GM10248 (cell line): Measurements from ENCODE around the gene MPEG1.

Experiments
- CTCF ChIA-PET: fragments of 300-600 bp; sonication (Branson Sonifier 250); formaldehyde crosslinking; extraction: SDS; loops from one replicate; lab custom pipeline; 2021; ENCODE audit warnings: antibody characterized with exemption; lab: Yijun Ruan, JAX
- POLR2A ChIA-PET: fragments of 350-650 bp; sonication (Branson Sonifier 250); formaldehyde crosslinking; extraction: SDS; loops from one replicate; lab custom pipeline; 2020; ENCODE audit warnings: antibody characterized with exemption; lab: Yijun Ruan, JAX
- DNase-seq: peaks from one replicate; pipeline ENCODE4 v3.0.0; 2012; ENCODE audit errors: extremely low spot score
- CTCF ChIP-seq: IDR thresholded peaks from 2 replicates; pipeline ENCODE4 v1.5.1; 2012; ENCODE audit warnings: mild to moderate bottlenecking, low read depth; ENCODE audit errors: extremely low read depth, missing control alignments, control extremely low read depth

Gene MPEG1

GRCh38 chr11:59226396-59226795 lies 13.7 kb upstream of the MPEG1 start:
- POLR2A ChIA-PET, result no interaction called here

GRCh38 chr11:59225017-59225416 lies 12.3 kb upstream of the MPEG1 start:
- POLR2A ChIA-PET, result no interaction called here

More at GRCh38 chr11:59226396-59226795, 13.7 kb upstream of the MPEG1 start:
- no peak for DNase-seq
- no peak for TF ChIP-seq CTCF
- CTCF ChIA-PET, result interaction anchor here (1.2 kb wide), 1 partner anchor 8 kb away, joined by 3 read pairs; no protein-coding TSS in a partner anchor

GRCh38 chr11:59224351-59224928 lies 11.7 kb upstream of the MPEG1 start:
- DNase-seq, result no peak
- POLR2A ChIA-PET, result no interaction called here
- CTCF ChIA-PET, result interaction anchor here (0.8 to 4.0 kb wide), 10 partner anchors 9 to 66 kb away, joined by 3 to 22 read pairs (median 5); partner anchors contain the start of gene DTX4
- TF ChIP-seq CTCF, result no peak

More at GRCh38 chr11:59225017-59225416, 12.3 kb upstream of the MPEG1 start:
- no peak for DNase-seq
- TF ChIP-seq CTCF, result no peak
- CTCF ChIA-PET, result interaction anchor here (1.1 to 1.9 kb wide), 6 partner anchors 8 to 53 kb away, joined by 3 to 9 read pairs (median 4); partner anchors contain the start of gene DTX4

- ChIA-PET CTCF (interaction anchor here (0.8 to 4.0 kb wide), 16 partner anchors 9 to 65 kb away, joined by 3 to 22 read pairs (median 5); partner anchors contain the start of genes DTX4 and MPEG1), POLR2A (no interaction called here)
- no peak for TF ChIP-seq CTCF
- no peak for DNase-seq
These were observed 10.9 kb upstream of the MPEG1 start for GRCh38 chr11:59223611-59224010.

- ChIA-PET POLR2A (no interaction called here), CTCF (interaction anchor here (0.9 to 4.0 kb wide), 17 partner anchors 10 to 65 kb away, joined by 3 to 22 read pairs (median 5); partner anchors contain the start of genes DTX4 and MPEG1)
- DNase-seq, result no peak
- TF ChIP-seq CTCF, result no peak
These were observed 10.4 kb upstream of the MPEG1 start for GRCh38 chr11:59223177-59223576.

GRCh38 chr11:59222464-59223060 lies 9.8 kb upstream of the MPEG1 start:
- ChIA-PET CTCF (interaction anchor here (0.9 to 4.0 kb wide), 13 partner anchors 9 to 207 kb away, joined by 3 to 22 read pairs (median 4); partner anchors contain the start of genes DTX4 and MPEG1), POLR2A (no interaction called here)
- DNase-seq, result no peak
- TF ChIP-seq CTCF, result no peak
